Thyroid gland (tissue), 4 donors: ENCODE measurements around the gene YPEL3. TPM values are rescaled to one million over a fixed set of nuclear protein-coding genes. Genes with fewer than 3 reads are reported as not detected.

ENCODE experiments used
- DNase-seq, 2 donors: peaks; one replicate each; pipeline ENCODE4 v3.0.0-alpha.2; 2019
- H3K27ac ChIP-seq, 3 donors: fragments of 200-600 bp; sonication (generic); 1 replicate in 2 of 3; 2 replicates in 1 of 3; pipeline ENCODE4 v1.5.1; 2016 to 2019; ENCODE audit warnings: mild to moderate bottlenecking in 1 of 3, moderate library complexity in 1 of 3
- H3K27me3 ChIP-seq: fragments of 200-600 bp; sonication (generic); one replicate; pipeline ENCODE4 v1.5.1; 2019
- H3K36me3 ChIP-seq, 2 donors: fragments of 200-600 bp; sonication (generic); one replicate each; pipeline ENCODE4 v1.5.1; 2016 to 2019
- H3K4me1 ChIP-seq, 2 donors: fragments of 200-600 bp; sonication (generic); one replicate each; pipeline ENCODE4 v1.5.1; 2017 to 2019
- H3K4me3 ChIP-seq, 3 donors: fragments of 200-600 bp; sonication (generic); replicated peaks in 1 of 3; 1 replicate in 2 of 3; 2 replicates in 1 of 3; pipeline ENCODE4 v1.5.1; 2016; ENCODE audit warnings: mild to moderate bottlenecking in 1 of 3
- H3K9me3 ChIP-seq: fragments of 200-600 bp; sonication (generic); one replicate; pipeline ENCODE4 v1.5.1; 2017
- CTCF ChIP-seq, 6 experiments: fragments of 200-600 bp in 3 of 6; fragments of 450-650 bp in 3 of 6; sonication (generic) in 3 of 6; IDR thresholded peaks; one replicate each; pipeline ENCODE4 v1.5.1; 2016 to 2019; ENCODE audit warnings: antibody characterized with exemption in 6 of 6, mild to moderate bottlenecking in 2 of 6, inconsistent platforms in 1 of 6, moderate library complexity in 1 of 6
- POLR2A ChIP-seq, 2 donors: fragments of 450-650 bp; IDR thresholded peaks; one replicate each; pipeline ENCODE4 v1.6.1; 2017; ENCODE audit warnings: antibody characterized with exemption in 2 of 2, mild to moderate bottlenecking in 2 of 2, moderate library complexity in 1 of 2
- WGBS, 2 donors: methylation state at CpG; one replicate each; pipeline ENCODE4 v1.1.5; 2017; 5-methylcytosine and 5-hydroxymethylcytosine counted together
- intact Hi-C: fragments of 100-400 bp; cut with DNase I; formaldehyde crosslinking; loops from one replicate; pipeline ENCODE4 v1.15.1; 2023
- total RNA-seq, 4 donors: library from RNA; depleted of rRNA; stranded (reverse); fragments of >200 nt; gene quantifications; one replicate each; pipeline ENCODE4 v1.2.3, GENCODE V29; 2016

YPEL3 gene
- total RNA-seq, 4 donors from 2014 or later = 32.4 to 372 (median 68.0) TPM

- no peaks in the 10 kb centered on the region for H3K4me1 ChIP-seq
- intact Hi-C loops = no loop called here
- no peak for DNase-seq
- TF ChIP-seq POLR2A (IDR thresholded peaks at IDR 0.05) = no peak
- no peak for TF ChIP-seq CTCF (IDR thresholded peaks at IDR 0.05)
- no peaks in the 10 kb centered on the region for H3K9me3 ChIP-seq
- H3K27ac ChIP-seq = no peak overlapping the region
- H3K4me3 ChIP-seq = no peak overlapping the region
- WGBS, 2 donors = 81 to 85% methylated on average over 13 of the region's 13 CpGs
- H3K36me3 ChIP-seq = no peaks in the 10 kb centered on the region
- H3K27me3 ChIP-seq = no peaks in the 10 kb centered on the region
Measured at GRCh38 chr16:30142672-30143346, 46.8 kb upstream of the YPEL3 start.

GRCh38 chr16:30141750-30142149 lies 45.7 kb upstream of the YPEL3 start:
- TF ChIP-seq POLR2A (IDR thresholded peaks at IDR 0.05) (no peak), CTCF (IDR thresholded peaks at IDR 0.05) (no peak)
- DNase-seq = no peak
- Histone ChIP-seq H3K9me3 (no peaks in the 10 kb centered on the region), H3K4me1 (no peaks in the 10 kb centered on the region), H3K27ac (no peak overlapping the region), H3K36me3 (no peaks in the 10 kb centered on the region), H3K4me3 (no peak overlapping the region), H3K27me3 (no peaks in the 10 kb centered on the region)
- WGBS, 2 donors = 91 to 96% methylated on average over 2 of the region's 2 CpGs
- intact Hi-C loops = no loop called here

- WGBS, 2 donors = 78 to 82% methylated on average over 13 of the region's 13 CpGs
Measured at GRCh38 chr16:30139583-30140481, 43.8 kb upstream of the YPEL3 start.

GRCh38 chr16:30137897-30138296 lies 41.9 kb upstream of the YPEL3 start:
- Histone ChIP-seq H3K27ac (no peak overlapping the region), H3K27me3 (no peaks in the 10 kb centered on the region), H3K36me3 (no peaks in the 10 kb centered on the region), H3K4me1 (peaks cover 0 to 3% of the 10 kb centered on the region in 2 donors), H3K9me3 (no peaks in the 10 kb centered on the region), H3K4me3 (no peak overlapping the region)
- no peak for TF ChIP-seq CTCF (IDR thresholded peaks at IDR 0.05)
- TF ChIP-seq POLR2A (IDR thresholded peaks at IDR 0.05) = no peak
- DNase-seq = no peak
- WGBS, 2 donors = 76 to 85% methylated on average over 8 of the region's 8 CpGs
- intact Hi-C loops = no loop called here

More at GRCh38 chr16:30139583-30140481, 43.8 kb upstream of the YPEL3 start:
- intact Hi-C loops = no loop called here
- H3K27ac ChIP-seq = no peak overlapping the region
- no peak for TF ChIP-seq CTCF (IDR thresholded peaks at IDR 0.05)
- TF ChIP-seq POLR2A (IDR thresholded peaks at IDR 0.05) = no peak
- H3K4me1 ChIP-seq = no peaks in the 10 kb centered on the region
- H3K9me3 ChIP-seq = no peaks in the 10 kb centered on the region
- H3K4me3 ChIP-seq = no peak overlapping the region
- DNase-seq = no peak
- H3K27me3 ChIP-seq = no peaks in the 10 kb centered on the region
- no peaks in the 10 kb centered on the region for H3K36me3 ChIP-seq
